Sciatic nerve (tissue), 2 donors: Measurements from ENCODE around the gene POLR1G. TPM values are rescaled to one million over a fixed set of nuclear protein-coding genes. Genes with fewer than 3 reads are reported as not detected.
A peak's percentile ranks its signal among the peaks of the same experiment; 100 is the strongest.

ENCODE experiments used
- ATAC-seq: fragments of 200-7000 bp; cut with Tn5 transposase; one replicate; pipeline ENCODE4 v1.9.1; 2020; ENCODE audit warnings: mild to moderate bottlenecking, moderate library complexity
- DNase-seq: peaks from one replicate; pipeline ENCODE4 v3.0.0-alpha.2; 2020; ENCODE audit warnings: low spot score
- intact Hi-C: fragments of 100-400 bp; cut with DNase I; formaldehyde crosslinking; loops from one replicate; pipeline ENCODE4 v1.14.2; 2022
- total RNA-seq: library from RNA; stranded (reverse); fragmentation: NEBNext Ultra II Directional; extraction: Animal tissue kit (Norgen Biotek cat#: 25700); gene quantifications from one replicate; pipeline ENCODE4 v1.2.1, GENCODE V29; 2021
- donor health status: DM: no; HTN: no; CAD: no.
- donor health status: DM: no; HTN: no; CAD: no.

The POLR1G gene
- total RNA-seq, 1 donor from 2014 or later: 2.3 TPM

- intact Hi-C loops: no loop called here
- DNase-seq: no peak
- no peak for ATAC-seq
Observed at GRCh38 chr19:45440873-45441654, 34.6 kb downstream of the POLR1G start.

GRCh38 chr19:45442408-45442777 lies 35.9 kb downstream of the POLR1G start:
- DNase-seq: no peak
- ATAC-seq: no peak
- intact Hi-C loops: no loop called here

GRCh38 chr19:45442778-45443461 lies 36.5 kb downstream of the POLR1G start:
- DNase-seq: no peak
- ATAC-seq: peak; percentile 12

GRCh38 chr19:45443462-45444317 lies 37.2 kb downstream of the POLR1G start:
- intact Hi-C loops: no loop called here
- ATAC-seq (peak; percentile 87), DNase-seq (peak; percentile 96)

More at GRCh38 chr19:45442778-45443461, 36.5 kb downstream of the POLR1G start:
- intact Hi-C loops: no loop called here

GRCh38 chr19:45444318-45445041 lies 38.0 kb downstream of the POLR1G start:
- ATAC-seq (peak; percentile 80), DNase-seq (peak; percentile 97)
- intact Hi-C loops: no loop called here

GRCh38 chr19:45445139-45445538 lies 38.7 kb downstream of the POLR1G start:
- no peak for ATAC-seq
- no peak for DNase-seq
- intact Hi-C loops: no loop called here

- intact Hi-C loops: no loop called here
- ATAC-seq: no peak
- DNase-seq: no peak
Observed at GRCh38 chr19:45446295-45446694, 39.9 kb downstream of the POLR1G start.

GRCh38 chr19:45446944-45447343 lies 40.5 kb downstream of the POLR1G start:
- intact Hi-C loops: no loop called here
- DNase-seq (no peak), ATAC-seq (no peak)

GRCh38 chr19:45448425-45448756 lies 41.9 kb downstream of the POLR1G start:
- DNase-seq: no peak
- ATAC-seq: no peak
- intact Hi-C loops: no loop called here

- intact Hi-C loops: no loop called here
- DNase-seq (no peak), ATAC-seq (no peak)
Observed at GRCh38 chr19:45448887-45449299, 42.4 kb downstream of the POLR1G start.

GRCh38 chr19:45450012-45450333 lies 43.5 kb downstream of the POLR1G start:
- intact Hi-C loops: no loop called here
- DNase-seq (no peak), ATAC-seq (peak; percentile 3)

GRCh38 chr19:45451131-45451849 lies 44.8 kb downstream of the POLR1G start:
- intact Hi-C loops: no loop called here
- ATAC-seq (peak; percentile 41), DNase-seq (no peak)

GRCh38 chr19:45451850-45452387 lies 45.5 kb downstream of the POLR1G start:
- ATAC-seq: no peak
- intact Hi-C loops: no loop called here
- no peak for DNase-seq

GRCh38 chr19:45455707-45456499 lies 49.5 kb downstream of the POLR1G start:
- intact Hi-C loops: no loop called here
- ATAC-seq: peak; percentile 86
- peak; percentile 88 for DNase-seq

GRCh38 chr19:45456500-45456815 lies 50.0 kb downstream of the POLR1G start:
- DNase-seq: no peak
- no peak for ATAC-seq
- intact Hi-C loops: no loop called here

GRCh38 chr19:45457776-45458175 lies 51.3 kb downstream of the POLR1G start:
- no peak for DNase-seq
- intact Hi-C loops: no loop called here
- no peak for ATAC-seq
